ENCODE data around the gene RANBP1.

The RANBP1 gene

DNA sequence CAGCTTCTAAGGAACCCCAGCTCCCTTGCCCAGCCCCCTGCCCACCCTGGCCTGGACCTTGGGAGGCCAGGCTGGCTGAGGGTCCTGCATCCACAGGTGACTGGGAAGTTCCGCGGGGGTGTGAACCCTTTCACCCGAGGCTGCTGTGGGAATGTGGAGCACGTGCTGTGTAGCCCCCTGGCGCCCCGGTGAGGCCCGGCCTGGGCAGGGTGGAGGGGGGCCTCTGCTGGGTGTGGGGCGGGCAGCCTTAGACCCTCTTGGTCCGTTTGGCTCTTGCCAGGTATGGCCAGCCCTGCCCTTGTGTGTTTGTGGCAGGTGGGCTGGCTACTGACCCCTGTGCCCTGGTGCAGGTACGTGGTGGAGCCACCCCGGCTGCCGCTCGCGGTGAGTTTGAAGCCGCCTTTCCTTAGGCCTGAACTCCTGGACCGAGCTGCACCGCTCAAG, 24.6 kb downstream of the RANBP1 start:
- Histone ChIP-seq H3K27ac (ENCODE audit: low read depth, low read length, severe bottlenecking) (no peak overlapping the region), H3K4me3 (ENCODE audit: extremely low read depth, insufficient read depth, low read length, poor library complexity, severe bottlenecking) (no peak overlapping the region), H3K36me3 (ENCODE audit: control insufficient read depth, insufficient read depth, low read length) (peaks cover 19% of the 10 kb centered on the region), H3K9me3 (ENCODE audit: control insufficient read depth, low read length) (no peaks in the 10 kb centered on the region), H3K4me1 (ENCODE audit: control insufficient read depth, insufficient read depth, low read length, poor library complexity, severe bottlenecking) (peaks cover 8% of the 10 kb centered on the region)
- WGBS, 2 experiments (ENCODE audit: insufficient coverage in 2 of 2) = 92 to 98% methylated on average over 15 to 17 of the region's 17 CpGs

DNA sequence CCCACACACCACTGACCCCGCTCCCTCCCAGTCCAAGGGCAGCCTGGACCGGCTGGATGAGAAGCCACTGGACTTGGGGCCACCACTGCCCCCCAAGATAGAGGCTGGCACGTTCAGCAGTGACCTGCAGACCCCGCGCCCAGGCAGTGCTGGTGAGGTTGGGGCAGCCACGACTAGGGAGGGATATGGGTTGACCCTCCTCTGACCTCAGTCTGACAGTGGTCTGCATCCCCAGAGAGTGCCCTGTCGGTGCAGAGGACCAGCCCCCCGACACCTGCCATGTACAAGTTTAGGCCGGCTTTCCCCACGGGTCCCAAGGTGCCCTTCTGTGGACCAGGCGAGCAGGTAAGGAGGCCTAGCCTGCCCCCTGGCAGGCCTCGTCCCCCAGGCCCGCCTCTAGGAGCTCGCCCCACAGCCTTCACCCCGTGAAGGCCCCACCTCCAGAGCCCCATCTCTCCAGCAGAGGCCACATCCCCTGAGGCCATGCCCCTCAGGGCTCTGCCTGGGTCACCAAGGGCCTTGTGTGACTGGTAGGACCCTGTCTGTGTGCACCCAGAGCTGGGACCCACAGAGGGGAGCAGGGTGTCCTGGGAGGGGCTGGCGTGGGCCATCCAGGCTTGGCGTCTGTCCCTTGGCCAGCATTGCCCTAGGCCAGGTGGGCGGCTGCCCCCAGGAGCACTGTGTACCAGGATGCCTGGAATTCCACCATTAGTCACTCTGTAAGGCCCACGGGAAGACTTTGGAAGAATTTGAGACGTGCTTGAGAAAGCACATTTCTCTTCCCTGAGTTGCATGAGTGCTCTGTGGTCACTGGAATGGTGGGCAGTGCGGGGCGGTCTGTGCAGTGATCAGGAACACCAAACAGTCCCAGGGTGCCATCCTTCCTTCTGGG, 25.5 kb downstream of the RANBP1 start:
- Histone ChIP-seq H3K4me1 (ENCODE audit: control insufficient read depth, insufficient read depth, low read length, poor library complexity, severe bottlenecking) (peaks cover 8% of the 10 kb centered on the region), H3K27ac (ENCODE audit: low read depth, low read length, severe bottlenecking) (peak overlapping the region; percentile 58)
- 93 to 94% methylated on average over 17 to 21 of the region's 22 CpGs for WGBS, 2 experiments (ENCODE audit: insufficient coverage in 2 of 2)

DNA sequence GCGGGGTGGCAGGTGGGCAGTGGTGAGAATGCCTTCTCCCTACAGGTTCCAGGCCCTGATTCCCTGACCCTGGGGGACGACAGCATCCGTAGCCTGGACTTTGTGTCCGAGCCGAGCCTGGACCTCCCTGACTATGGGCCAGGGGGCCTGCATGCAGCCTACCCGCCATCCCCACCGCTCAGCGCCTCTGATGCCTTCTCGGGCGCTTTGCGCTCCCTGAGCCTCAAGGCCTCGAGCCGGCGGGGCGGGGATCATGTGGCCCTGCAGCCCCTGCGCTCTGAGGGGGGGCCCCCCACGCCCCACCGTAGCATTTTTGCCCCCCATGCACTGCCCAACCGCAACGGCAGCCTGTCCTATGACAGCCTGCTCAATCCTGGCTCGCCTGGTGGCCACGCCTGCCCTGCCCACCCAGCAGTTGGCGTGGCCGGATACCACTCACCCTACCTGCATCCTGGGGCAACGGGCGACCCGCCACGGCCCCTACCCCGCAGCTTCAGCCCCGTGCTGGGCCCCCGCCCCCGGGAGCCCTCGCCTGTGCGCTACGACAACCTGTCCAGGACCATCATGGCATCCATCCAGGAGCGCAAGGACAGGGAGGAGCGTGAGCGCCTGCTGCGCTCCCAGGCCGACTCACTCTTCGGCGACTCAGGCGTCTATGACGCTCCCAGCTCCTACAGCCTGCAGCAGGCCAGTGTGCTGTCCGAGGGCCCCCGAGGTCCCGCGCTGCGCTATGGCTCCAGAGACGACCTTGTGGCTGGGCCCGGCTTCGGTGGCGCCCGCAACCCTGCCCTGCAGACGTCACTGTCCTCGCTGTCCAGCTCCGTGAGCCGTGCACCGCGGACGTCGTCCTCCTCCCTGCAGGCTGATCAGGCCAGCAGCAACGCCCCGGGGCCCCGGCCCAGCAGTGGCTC, 27.1 kb downstream of the RANBP1 start:
- no peak overlapping the region for H3K27ac ChIP-seq (ENCODE audit: low read depth, low read length, severe bottlenecking)
- H3K4me1 ChIP-seq (ENCODE audit: control insufficient read depth, insufficient read depth, low read length, poor library complexity, severe bottlenecking) = peaks cover 8% of the 10 kb centered on the region
- no peaks in the 10 kb centered on the region for H3K9me3 ChIP-seq (ENCODE audit: control insufficient read depth, low read length)
- no peak overlapping the region for H3K4me3 ChIP-seq (ENCODE audit: extremely low read depth, insufficient read depth, low read length, poor library complexity, severe bottlenecking)
- H3K36me3 ChIP-seq (ENCODE audit: control insufficient read depth, insufficient read depth, low read length) = peaks cover 23% of the 10 kb centered on the region
- WGBS, 2 experiments (ENCODE audit: insufficient coverage in 2 of 2) = 95 to 96% methylated on average over 38 to 64 of the region's 65 CpGs

More for the DNA sequence above, 25.5 kb downstream of the RANBP1 start:
- Histone ChIP-seq H3K36me3 (ENCODE audit: control insufficient read depth, insufficient read depth, low read length) (peaks cover 23% of the 10 kb centered on the region), H3K9me3 (ENCODE audit: control insufficient read depth, low read length) (no peaks in the 10 kb centered on the region), H3K4me3 (ENCODE audit: extremely low read depth, insufficient read depth, low read length, poor library complexity, severe bottlenecking) (no peak overlapping the region)

DNA sequence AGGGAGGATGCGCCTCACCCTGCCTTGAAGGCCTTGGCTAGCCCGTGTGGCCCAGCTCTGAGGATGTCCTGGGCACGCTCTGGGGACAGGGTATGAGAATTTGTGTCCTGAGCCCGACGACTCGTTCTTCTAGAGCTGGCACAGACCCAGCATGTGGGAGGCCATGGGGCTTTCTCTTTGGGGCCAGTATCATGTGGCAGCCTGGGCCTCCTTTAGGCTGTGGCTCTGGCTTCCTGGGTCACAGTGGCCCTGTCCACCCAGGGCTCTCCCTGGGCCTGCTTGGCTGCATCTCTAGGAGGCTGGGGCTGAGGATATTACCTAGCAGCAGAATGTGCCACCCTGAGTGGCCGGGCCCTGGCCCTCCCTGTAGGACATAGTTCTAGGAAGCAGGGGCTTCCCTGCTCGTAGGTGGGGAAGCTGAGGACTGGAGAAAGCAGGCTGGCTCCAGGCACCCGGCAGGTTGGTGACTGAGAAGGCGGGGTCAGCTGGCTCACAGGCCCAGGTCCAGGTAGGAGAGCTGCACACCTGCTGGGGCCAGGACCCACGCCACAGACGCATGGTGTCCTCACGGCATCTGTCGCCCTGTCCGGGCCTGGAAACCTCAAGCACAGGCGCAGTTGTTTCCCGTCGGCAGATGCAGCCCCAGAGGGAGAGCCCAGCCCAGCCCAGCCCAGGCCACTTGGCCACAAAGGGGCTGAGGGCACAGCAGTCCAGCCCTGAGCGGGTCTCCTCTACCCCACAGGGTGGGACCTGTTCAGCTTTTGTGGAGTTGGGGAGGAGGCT, 28.2 kb downstream of the RANBP1 start:
- H3K4me3 ChIP-seq (ENCODE audit: extremely low read depth, insufficient read depth, low read length, poor library complexity, severe bottlenecking) = no peak overlapping the region
- no peak overlapping the region for H3K27ac ChIP-seq (ENCODE audit: low read depth, low read length, severe bottlenecking)
- no peaks in the 10 kb centered on the region for H3K9me3 ChIP-seq (ENCODE audit: control insufficient read depth, low read length)
- peaks cover 22% of the 10 kb centered on the region for H3K36me3 ChIP-seq (ENCODE audit: control insufficient read depth, insufficient read depth, low read length)
- H3K4me1 ChIP-seq (ENCODE audit: control insufficient read depth, insufficient read depth, low read length, poor library complexity, severe bottlenecking) = peaks cover 8% of the 10 kb centered on the region
- 88 to 94% methylated on average over 17 to 18 of the region's 19 CpGs for WGBS, 2 experiments (ENCODE audit: insufficient coverage in 2 of 2)

DNA sequence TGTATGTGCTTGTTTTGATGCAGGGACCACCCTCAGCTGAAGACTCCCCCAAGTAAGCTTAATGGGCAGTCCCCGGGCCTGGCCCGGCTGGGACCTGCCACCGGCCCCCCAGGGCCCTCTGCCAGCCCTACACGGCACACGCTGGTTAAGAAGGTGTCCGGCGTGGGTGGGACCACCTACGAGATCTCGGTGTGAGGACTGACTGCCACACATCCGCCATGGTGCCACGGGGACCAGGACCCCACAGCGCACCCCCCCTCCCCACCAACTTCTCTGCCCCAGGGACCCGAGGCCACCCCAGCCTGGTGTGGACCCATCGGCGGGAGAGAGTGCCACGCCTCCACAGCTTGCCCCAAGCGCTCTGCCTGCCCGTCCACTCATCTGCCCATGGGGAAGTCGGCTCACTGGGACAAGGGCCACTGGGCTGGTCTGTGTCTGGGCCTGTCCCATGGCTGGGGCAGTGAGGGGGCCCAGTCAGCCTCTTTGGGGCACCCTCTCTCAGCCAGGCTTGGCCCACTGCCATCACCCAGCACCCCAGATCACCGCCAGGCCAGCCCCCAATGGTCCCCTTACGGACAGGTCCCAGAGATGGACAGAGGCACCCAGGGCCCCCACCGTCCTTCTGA, 29.4 kb downstream of the RANBP1 start:
- Histone ChIP-seq H3K9me3 (ENCODE audit: control insufficient read depth, low read length) (no peaks in the 10 kb centered on the region), H3K4me3 (ENCODE audit: extremely low read depth, insufficient read depth, low read length, poor library complexity, severe bottlenecking) (no peak overlapping the region), H3K27ac (ENCODE audit: low read depth, low read length, severe bottlenecking) (no peak overlapping the region), H3K4me1 (ENCODE audit: control insufficient read depth, insufficient read depth, low read length, poor library complexity, severe bottlenecking) (peaks cover 8% of the 10 kb centered on the region), H3K36me3 (ENCODE audit: control insufficient read depth, insufficient read depth, low read length) (peaks cover 9% of the 10 kb centered on the region)
- WGBS, 2 experiments (ENCODE audit: insufficient coverage in 2 of 2) = 85 to 96% methylated on average over 19 of the region's 22 CpGs

DNA sequence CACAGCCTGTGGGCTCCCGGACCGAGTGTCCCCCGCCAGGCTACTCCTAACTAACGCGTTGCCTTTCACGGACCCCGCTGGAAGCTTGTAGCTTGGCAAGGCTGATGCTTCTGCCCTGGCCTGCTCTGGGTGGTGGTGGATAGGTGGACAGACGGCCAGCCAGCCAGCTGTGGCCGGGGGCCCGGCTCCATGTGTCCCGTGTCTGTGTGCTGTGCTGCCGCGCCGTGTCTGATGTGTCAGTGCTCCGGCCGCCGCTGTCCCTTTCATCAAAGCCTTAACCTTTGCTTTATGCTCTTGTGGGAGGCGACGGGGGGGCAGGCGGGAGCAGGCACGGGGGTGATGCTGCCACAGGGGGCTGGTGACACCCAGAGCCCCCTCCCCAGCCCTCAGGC, 29.9 kb downstream of the RANBP1 start:
- H3K4me3 ChIP-seq (ENCODE audit: extremely low read depth, insufficient read depth, low read length, poor library complexity, severe bottlenecking) = no peak overlapping the region
- H3K4me1 ChIP-seq (ENCODE audit: control insufficient read depth, insufficient read depth, low read length, poor library complexity, severe bottlenecking) = peaks cover 8% of the 10 kb centered on the region
- no peaks in the 10 kb centered on the region for H3K9me3 ChIP-seq (ENCODE audit: control insufficient read depth, low read length)
- no peak overlapping the region for H3K27ac ChIP-seq (ENCODE audit: low read depth, low read length, severe bottlenecking)
- WGBS, 2 experiments (ENCODE audit: insufficient coverage in 2 of 2) = 96 to 97% methylated on average over 15 to 20 of the region's 21 CpGs
- H3K36me3 ChIP-seq (ENCODE audit: control insufficient read depth, insufficient read depth, low read length) = peaks cover 9% of the 10 kb centered on the region

- Histone ChIP-seq H3K36me3 (ENCODE audit: control insufficient read depth, insufficient read depth, low read length) (peaks cover 9% of the 10 kb centered on the region), H3K9me3 (ENCODE audit: control insufficient read depth, low read length) (no peaks in the 10 kb centered on the region), H3K4me3 (ENCODE audit: extremely low read depth, insufficient read depth, low read length, poor library complexity, severe bottlenecking) (no peak overlapping the region), H3K27ac (ENCODE audit: low read depth, low read length, severe bottlenecking) (no peak overlapping the region), H3K4me1 (ENCODE audit: control insufficient read depth, insufficient read depth, low read length, poor library complexity, severe bottlenecking) (peaks cover 6% of the 10 kb centered on the region)
- WGBS, 2 experiments (ENCODE audit: insufficient coverage in 2 of 2) = 92 to 93% methylated on average over 18 to 22 of the region's 22 CpGs
Measured at GRCh38 chr22:20146777-20147176, 30.9 kb downstream of the RANBP1 start.

DNA sequence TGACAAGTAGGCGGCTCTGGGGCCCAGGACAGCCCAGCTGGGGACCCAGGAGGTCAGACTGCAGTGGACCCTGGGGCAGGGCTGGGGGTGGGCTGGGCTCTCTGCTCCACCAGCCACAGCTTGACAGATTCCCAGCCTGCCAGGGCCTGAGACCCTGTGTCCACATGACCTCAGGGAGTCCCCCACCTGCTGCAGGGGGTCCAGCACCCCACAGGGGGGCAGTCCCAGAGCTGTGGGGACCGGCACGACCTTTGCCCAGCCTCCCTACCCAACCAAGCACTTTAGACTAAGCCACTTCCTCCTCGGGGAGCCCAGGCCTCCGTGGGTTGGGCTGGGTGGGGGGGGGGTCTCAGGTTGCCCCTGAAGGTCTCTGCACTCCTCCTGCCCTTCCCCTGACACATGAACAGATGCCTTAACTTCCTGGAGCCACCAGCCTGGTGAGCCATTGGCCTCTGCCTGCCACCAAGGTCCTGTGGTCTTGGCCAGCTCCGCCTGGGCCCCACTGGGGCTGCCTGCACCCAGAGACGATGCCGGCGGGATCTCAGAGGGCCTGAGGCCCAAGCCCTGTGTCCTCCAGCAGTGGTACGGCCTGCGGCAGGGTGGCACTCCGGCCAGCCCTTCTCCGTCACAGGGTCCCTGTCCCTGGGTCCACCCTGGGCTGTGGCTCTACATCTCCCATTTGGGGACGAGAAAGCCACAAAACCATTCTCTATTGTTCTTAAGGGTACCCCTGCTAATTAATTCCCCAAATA, 31.5 kb downstream of the RANBP1 start:
- Histone ChIP-seq H3K27ac (ENCODE audit: low read depth, low read length, severe bottlenecking) (no peak overlapping the region), H3K36me3 (ENCODE audit: control insufficient read depth, insufficient read depth, low read length) (peaks cover 9% of the 10 kb centered on the region), H3K4me1 (ENCODE audit: control insufficient read depth, insufficient read depth, low read length, poor library complexity, severe bottlenecking) (no peaks in the 10 kb centered on the region), H3K9me3 (ENCODE audit: control insufficient read depth, low read length) (no peaks in the 10 kb centered on the region), H3K4me3 (ENCODE audit: extremely low read depth, insufficient read depth, low read length, poor library complexity, severe bottlenecking) (no peak overlapping the region)
- 94 to 96% methylated on average over 9 to 10 of the region's 14 CpGs for WGBS, 2 experiments (ENCODE audit: insufficient coverage in 2 of 2)

- Histone ChIP-seq H3K27ac (ENCODE audit: low read depth, low read length, severe bottlenecking) (no peak overlapping the region), H3K4me1 (ENCODE audit: control insufficient read depth, insufficient read depth, low read length, poor library complexity, severe bottlenecking) (no peaks in the 10 kb centered on the region), H3K36me3 (ENCODE audit: control insufficient read depth, insufficient read depth, low read length) (peaks cover 4% of the 10 kb centered on the region), H3K4me3 (ENCODE audit: extremely low read depth, insufficient read depth, low read length, poor library complexity, severe bottlenecking) (no peak overlapping the region), H3K9me3 (ENCODE audit: control insufficient read depth, low read length) (no peaks in the 10 kb centered on the region)
- WGBS, 2 experiments (ENCODE audit: insufficient coverage in 2 of 2) = 96 to 98% methylated on average over 17 to 18 of the region's 18 CpGs
Measured at GRCh38 chr22:20148414-20148813, 32.5 kb downstream of the RANBP1 start.

Measured in mesodermal cell (in vitro differentiated cells).